Measurements from ENCODE around the gene RAD9A. TPM values are rescaled to one million over a fixed set of nuclear protein-coding genes. Genes with fewer than 3 reads are reported as not detected.

RAD9A gene
- total and polyA plus RNA-seq, 9 of the 15 experiments (the other 6 are each of a cell fraction or from before 2014, with no cell fraction given) = 1.4 to 41.2 (median 16.1) TPM

DNA sequence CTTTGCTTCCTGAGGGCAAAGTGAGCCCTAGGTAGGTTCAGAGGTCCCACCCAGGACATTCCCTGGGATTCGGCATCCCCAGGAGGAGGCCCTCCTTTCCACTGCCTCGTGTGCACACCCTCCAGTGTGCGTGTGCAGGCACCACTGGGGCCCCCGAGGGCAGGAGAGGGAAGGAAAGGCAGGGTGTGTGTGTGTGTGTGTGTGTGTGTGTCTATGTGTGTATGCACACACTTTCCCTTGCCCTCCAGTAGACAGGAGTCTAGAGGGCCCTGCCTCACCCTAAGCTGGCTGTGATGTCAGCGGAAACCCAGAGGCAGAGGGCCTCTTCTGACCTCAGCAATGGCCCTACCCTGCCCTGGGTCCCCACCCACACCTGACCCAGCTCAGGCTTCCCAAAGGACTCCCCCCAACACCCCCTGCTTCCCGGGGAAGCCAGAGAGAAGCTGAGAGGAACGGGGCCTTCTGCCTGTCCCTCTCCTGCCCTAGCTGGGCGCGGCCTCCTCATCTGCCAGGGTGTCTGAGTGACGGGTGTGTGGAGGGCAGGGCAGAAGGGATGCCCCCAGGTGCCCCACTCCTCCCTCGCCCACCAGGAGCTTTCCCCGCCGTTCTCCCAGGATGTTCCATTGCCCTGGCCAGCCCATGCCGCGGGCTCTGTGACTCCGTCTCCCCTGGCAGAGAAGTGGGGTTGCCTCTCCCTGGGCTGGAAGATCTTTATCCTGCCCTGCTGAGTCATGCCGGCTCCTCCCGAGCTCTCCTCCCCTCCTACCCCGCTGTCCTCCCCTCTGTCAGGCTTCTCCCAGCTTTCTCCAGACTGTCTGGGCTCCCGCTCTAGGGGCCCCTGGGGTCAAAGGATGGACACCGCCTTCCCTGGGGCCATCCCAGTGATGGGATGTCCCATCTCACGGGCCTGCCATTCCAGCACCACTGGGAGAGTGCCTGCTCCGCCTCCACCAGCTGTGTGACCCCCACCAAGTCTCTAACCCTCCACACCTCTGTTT, 12.4 kb upstream of the RAD9A start (continued):
- peak; percentile 68; the same call in 1 of the 2 replicates for TF ChIP-seq SMAD3 (CRISPR knock-in tag; conservative IDR thresholded peaks at IDR 0.05)
- TF ChIP-seq NFRKB (IDR thresholded peaks at IDR 0.05; ENCODE audit: low read depth) = 0 out of 2 replicates have a peak, but pooled peaks have one; percentile 24
- no peak for TF ChIP-seq NCOA6 (IDR thresholded peaks at IDR 0.05)
- 0 out of 2 replicates have a peak, but pooled peaks have one; percentile 43 for TF ChIP-seq CBFB (CRISPR knock-in tag; IDR thresholded peaks at IDR 0.05)
- TF ChIP-seq RBM34 (IDR thresholded peaks at IDR 0.05; ENCODE audit: borderline replicate concordance, insufficient read depth, low read length) = no peak
- no peak for TF ChIP-seq CREB1 (IDR thresholded peaks at IDR 0.05)
- TF ChIP-seq CREB1 (CRISPR knock-in tag; IDR thresholded peaks at IDR 0.05) = no peak
- TF ChIP-seq ZKSCAN3 (CRISPR knock-in tag; IDR thresholded peaks at IDR 0.05) = no peak
- TF ChIP-seq, protein P1, sequence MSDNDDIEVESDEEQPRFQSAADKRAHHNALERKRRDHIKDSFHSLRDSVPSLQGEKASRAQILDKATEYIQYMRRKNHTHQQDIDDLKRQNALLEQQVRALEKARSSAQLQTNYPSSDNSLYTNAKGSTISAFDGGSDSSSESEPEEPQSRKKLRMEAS (CRISPR knock-in tag; IDR thresholded peaks at IDR 0.05) = no peak
- 0 out of 4 replicates have a peak, but pooled peaks of 1 of the 2 experiments have one; percentile 18 for TF ChIP-seq RAD21 (CRISPR knock-in tag; conservative IDR thresholded peaks at IDR 0.05 in 1 of 2, IDR thresholded peaks at IDR 0.05 in 1 of 2)
- 0 out of 2 replicates have a peak, but pooled peaks have one; percentile 62 for TF ChIP-seq HNRNPL (IDR thresholded peaks at IDR 0.05; ENCODE audit: low read depth, low read length)
- TF ChIP-seq, protein P2, sequence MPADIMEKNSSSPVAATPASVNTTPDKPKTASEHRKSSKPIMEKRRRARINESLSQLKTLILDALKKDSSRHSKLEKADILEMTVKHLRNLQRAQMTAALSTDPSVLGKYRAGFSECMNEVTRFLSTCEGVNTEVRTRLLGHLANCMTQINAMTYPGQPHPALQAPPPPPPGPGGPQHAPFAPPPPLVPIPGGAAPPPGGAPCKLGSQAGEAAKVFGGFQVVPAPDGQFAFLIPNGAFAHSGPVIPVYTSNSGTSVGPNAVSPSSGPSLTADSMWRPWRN (IDR thresholded peaks at IDR 0.05; ENCODE audit: low read depth) = no peak
- peak; percentile 61 for TF ChIP-seq POLR2G (IDR thresholded peaks at IDR 0.05; ENCODE audit: low read depth, low read length)
- peak; percentile 86; the same call in 1 of the 2 replicates for TF ChIP-seq GATAD2A (IDR thresholded peaks at IDR 0.05)
- no peak for TF ChIP-seq ZNF785 (CRISPR knock-in tag; IDR thresholded peaks at IDR 0.05)
- TF ChIP-seq MTA2 (IDR thresholded peaks at IDR 0.05; ENCODE audit: low read depth) = peak; percentile 25; the same call in 1 of the 2 replicates
- no peak for TF ChIP-seq CBX5 (IDR thresholded peaks at IDR 0.05; ENCODE audit: borderline replicate concordance, low read depth)
- TF ChIP-seq ZNF197 (CRISPR knock-in tag; IDR thresholded peaks at IDR 0.05; ENCODE audit: low read depth) = no peak
- TF ChIP-seq, protein P3, sequence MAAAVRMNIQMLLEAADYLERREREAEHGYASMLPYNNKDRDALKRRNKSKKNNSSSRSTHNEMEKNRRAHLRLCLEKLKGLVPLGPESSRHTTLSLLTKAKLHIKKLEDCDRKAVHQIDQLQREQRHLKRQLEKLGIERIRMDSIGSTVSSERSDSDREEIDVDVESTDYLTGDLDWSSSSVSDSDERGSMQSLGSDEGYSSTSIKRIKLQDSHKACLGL (CRISPR knock-in tag; IDR thresholded peaks at IDR 0.05; ENCODE audit: borderline replicate concordance, poor library complexity, severe bottlenecking) = no peak
- no peak for TF ChIP-seq MCM3 (IDR thresholded peaks at IDR 0.05)
- TF ChIP-seq DPF2 (IDR thresholded peaks at IDR 0.05) = peak; percentile 86
- peak; percentile 85 for TF ChIP-seq ZNF76 (CRISPR knock-in tag; IDR thresholded peaks at IDR 0.05; ENCODE audit: borderline replicate concordance)
- no peak for TF ChIP-seq HNRNPUL1 (IDR thresholded peaks at IDR 0.05; ENCODE audit: low read length)
- no peak for TF ChIP-seq ARNT (IDR thresholded peaks at IDR 0.05)
